Measurements from ENCODE around the gene PLD5.

PLD5 gene

DNA sequence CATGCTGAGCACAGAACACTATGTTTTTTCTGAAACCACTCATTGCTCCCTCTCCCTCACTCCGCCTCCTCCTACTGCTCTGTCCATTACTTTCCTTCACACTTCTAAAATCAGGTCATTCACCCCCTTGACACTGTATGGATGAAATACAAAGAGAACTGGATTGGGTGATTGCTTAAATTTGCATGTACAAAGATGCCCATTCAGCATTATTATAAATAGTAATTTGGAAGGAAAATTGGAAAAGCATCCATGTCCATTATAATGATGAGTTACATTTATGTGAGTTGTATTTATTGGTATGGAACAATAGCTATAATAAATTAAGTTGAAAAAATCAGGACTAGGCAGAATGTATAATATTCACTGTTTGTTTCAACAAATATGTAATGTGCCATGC lies 83.7 kb downstream of the PLD5 start:
- Histone ChIP-seq H3K27ac (ENCODE audit: low read depth, low read length, poor library complexity, severe bottlenecking) (no peak overlapping the region), H3K4me3 (ENCODE audit: low read depth, low read length, poor library complexity, severe bottlenecking) (no peak overlapping the region), H3K27me3 (ENCODE audit: insufficient read depth, low read length) (no peaks in the 10 kb centered on the region), H3K79me2 (ENCODE audit: insufficient read depth, low read length) (no peaks in the 10 kb centered on the region), H3K9me2 (ENCODE audit: low read depth, low read length) (no peaks in the 10 kb centered on the region), H4K20me1 (ENCODE audit: insufficient read depth, low read length) (no peaks in the 10 kb centered on the region), H3K9ac (ENCODE audit: low read length) (no peak overlapping the region), H2AFZ (ENCODE audit: low read length) (no peak overlapping the region), H3K4me2 (ENCODE audit: low read length) (no peak overlapping the region), H3F3A (ENCODE audit: insufficient read depth, low read length) (no peaks in the 10 kb centered on the region), H3K4me1 (ENCODE audit: insufficient read depth, low read length, severe bottlenecking) (no peaks in the 10 kb centered on the region), H3K36me3 (ENCODE audit: insufficient read depth, low read length) (no peaks in the 10 kb centered on the region), H3K9me3 (ENCODE audit: low read length) (no peaks in the 10 kb centered on the region)
- TF ChIP-seq EZH2 (IDR thresholded peaks at IDR 0.05; ENCODE audit: borderline replicate concordance, low read length), result no peak
- TF ChIP-seq, protein P1, sequence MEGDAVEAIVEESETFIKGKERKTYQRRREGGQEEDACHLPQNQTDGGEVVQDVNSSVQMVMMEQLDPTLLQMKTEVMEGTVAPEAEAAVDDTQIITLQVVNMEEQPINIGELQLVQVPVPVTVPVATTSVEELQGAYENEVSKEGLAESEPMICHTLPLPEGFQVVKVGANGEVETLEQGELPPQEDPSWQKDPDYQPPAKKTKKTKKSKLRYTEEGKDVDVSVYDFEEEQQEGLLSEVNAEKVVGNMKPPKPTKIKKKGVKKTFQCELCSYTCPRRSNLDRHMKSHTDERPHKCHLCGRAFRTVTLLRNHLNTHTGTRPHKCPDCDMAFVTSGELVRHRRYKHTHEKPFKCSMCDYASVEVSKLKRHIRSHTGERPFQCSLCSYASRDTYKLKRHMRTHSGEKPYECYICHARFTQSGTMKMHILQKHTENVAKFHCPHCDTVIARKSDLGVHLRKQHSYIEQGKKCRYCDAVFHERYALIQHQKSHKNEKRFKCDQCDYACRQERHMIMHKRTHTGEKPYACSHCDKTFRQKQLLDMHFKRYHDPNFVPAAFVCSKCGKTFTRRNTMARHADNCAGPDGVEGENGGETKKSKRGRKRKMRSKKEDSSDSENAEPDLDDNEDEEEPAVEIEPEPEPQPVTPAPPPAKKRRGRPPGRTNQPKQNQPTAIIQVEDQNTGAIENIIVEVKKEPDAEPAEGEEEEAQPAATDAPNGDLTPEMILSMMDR (IDR thresholded peaks at IDR 0.05; ENCODE audit: low read length), result no peak

DNA sequence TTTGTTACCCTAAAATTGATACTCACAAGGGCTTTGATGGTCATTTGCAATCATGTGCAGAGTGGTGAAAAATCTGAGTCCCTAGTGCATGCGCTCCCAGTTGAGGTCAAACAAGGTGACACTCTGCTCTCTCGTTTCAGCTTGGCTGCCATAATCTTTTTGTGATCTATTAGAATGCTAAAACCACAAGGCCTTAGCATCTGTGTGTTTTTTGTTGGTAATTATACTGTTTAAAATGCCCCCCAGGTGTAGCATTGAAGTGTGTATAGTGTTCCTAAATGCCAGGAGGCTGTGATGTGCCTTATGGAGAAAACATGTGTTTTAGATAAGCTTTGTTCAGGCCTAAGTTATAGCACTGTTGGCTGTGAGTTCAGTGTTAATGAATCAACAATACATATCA lies 89.3 kb downstream of the PLD5 start:
- Histone ChIP-seq H3K79me2 (ENCODE audit: insufficient read depth, low read length) (no peaks in the 10 kb centered on the region), H3K4me3 (ENCODE audit: low read depth, low read length, poor library complexity, severe bottlenecking) (no peak overlapping the region), H3K9me3 (ENCODE audit: low read length) (no peaks in the 10 kb centered on the region), H3K27ac (ENCODE audit: low read depth, low read length, poor library complexity, severe bottlenecking) (no peak overlapping the region), H3K9me2 (ENCODE audit: low read depth, low read length) (no peaks in the 10 kb centered on the region), H3K9ac (ENCODE audit: low read length) (no peak overlapping the region), H3K27me3 (ENCODE audit: insufficient read depth, low read length) (no peaks in the 10 kb centered on the region), H4K20me1 (ENCODE audit: insufficient read depth, low read length) (no peaks in the 10 kb centered on the region), H3K4me1 (ENCODE audit: insufficient read depth, low read length, severe bottlenecking) (no peaks in the 10 kb centered on the region), H3K4me2 (ENCODE audit: low read length) (no peak overlapping the region), H3K36me3 (ENCODE audit: insufficient read depth, low read length) (no peaks in the 10 kb centered on the region), H2AFZ (ENCODE audit: low read length) (no peak overlapping the region), H3F3A (ENCODE audit: insufficient read depth, low read length) (no peaks in the 10 kb centered on the region)
- TF ChIP-seq, protein P1 (IDR thresholded peaks at IDR 0.05; ENCODE audit: low read length), result no peak
- no peak for TF ChIP-seq EZH2 (IDR thresholded peaks at IDR 0.05; ENCODE audit: borderline replicate concordance, low read length)

DNA sequence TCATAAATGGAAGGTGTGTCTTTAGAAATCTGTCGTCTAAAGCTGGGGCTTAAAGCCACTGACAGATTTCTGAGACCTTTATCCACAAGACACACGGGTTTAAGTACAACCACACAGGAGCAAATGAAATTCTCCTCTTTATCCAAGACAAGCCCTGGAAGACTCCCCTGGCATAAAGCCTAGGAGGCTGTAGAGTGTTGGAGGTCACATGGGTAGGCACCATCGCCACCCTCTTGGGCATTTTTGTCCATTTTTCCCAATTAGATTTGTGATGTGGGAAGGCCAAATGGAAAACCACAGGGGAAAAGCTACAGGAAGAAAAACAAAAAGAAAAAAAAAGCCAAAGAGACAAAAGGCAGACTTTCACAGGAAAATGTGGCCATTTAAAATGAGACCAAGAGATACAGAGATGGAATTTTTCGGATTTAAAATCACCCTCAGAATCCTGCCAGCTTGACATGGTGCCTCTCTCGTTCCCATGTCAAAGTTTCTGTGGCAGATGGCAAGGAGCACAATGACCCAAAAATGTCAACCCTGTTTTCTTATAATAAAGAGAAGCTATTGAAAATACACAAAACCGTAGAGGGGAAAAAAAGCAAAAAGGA lies 91.9 kb downstream of the PLD5 start:
- no peaks in the 10 kb centered on the region for H3K4me1 ChIP-seq (ENCODE audit: insufficient read depth, low read length, severe bottlenecking)
- H4K20me1 ChIP-seq (ENCODE audit: insufficient read depth, low read length), result no peaks in the 10 kb centered on the region
- no peaks in the 10 kb centered on the region for H3K27me3 ChIP-seq (ENCODE audit: insufficient read depth, low read length)
- H3K9ac ChIP-seq (ENCODE audit: low read length), result no peak overlapping the region
- no peak overlapping the region for H3K27ac ChIP-seq (ENCODE audit: low read depth, low read length, poor library complexity, severe bottlenecking)
- no peaks in the 10 kb centered on the region for H3F3A ChIP-seq (ENCODE audit: insufficient read depth, low read length)
- H3K4me2 ChIP-seq (ENCODE audit: low read length), result no peak overlapping the region
- no peaks in the 10 kb centered on the region for H3K9me3 ChIP-seq (ENCODE audit: low read length)
- no peaks in the 10 kb centered on the region for H3K79me2 ChIP-seq (ENCODE audit: insufficient read depth, low read length)
- no peaks in the 10 kb centered on the region for H3K9me2 ChIP-seq (ENCODE audit: low read depth, low read length)
- TF ChIP-seq, protein P1 (IDR thresholded peaks at IDR 0.05; ENCODE audit: low read length), result no peak
- TF ChIP-seq EZH2 (IDR thresholded peaks at IDR 0.05; ENCODE audit: borderline replicate concordance, low read length), result no peak
- no peaks in the 10 kb centered on the region for H3K36me3 ChIP-seq (ENCODE audit: insufficient read depth, low read length)
- no peak overlapping the region for H3K4me3 ChIP-seq (ENCODE audit: low read depth, low read length, poor library complexity, severe bottlenecking)
- no peak overlapping the region for H2AFZ ChIP-seq (ENCODE audit: low read length)

All from OCI-LY1 (cell line).